ENCODE results near the gene RASAL3.

GRCh38 chr19:15418231-15418578 lies 46.1 kb downstream of the RASAL3 start:
- TF ChIP-seq, protein P1, sequence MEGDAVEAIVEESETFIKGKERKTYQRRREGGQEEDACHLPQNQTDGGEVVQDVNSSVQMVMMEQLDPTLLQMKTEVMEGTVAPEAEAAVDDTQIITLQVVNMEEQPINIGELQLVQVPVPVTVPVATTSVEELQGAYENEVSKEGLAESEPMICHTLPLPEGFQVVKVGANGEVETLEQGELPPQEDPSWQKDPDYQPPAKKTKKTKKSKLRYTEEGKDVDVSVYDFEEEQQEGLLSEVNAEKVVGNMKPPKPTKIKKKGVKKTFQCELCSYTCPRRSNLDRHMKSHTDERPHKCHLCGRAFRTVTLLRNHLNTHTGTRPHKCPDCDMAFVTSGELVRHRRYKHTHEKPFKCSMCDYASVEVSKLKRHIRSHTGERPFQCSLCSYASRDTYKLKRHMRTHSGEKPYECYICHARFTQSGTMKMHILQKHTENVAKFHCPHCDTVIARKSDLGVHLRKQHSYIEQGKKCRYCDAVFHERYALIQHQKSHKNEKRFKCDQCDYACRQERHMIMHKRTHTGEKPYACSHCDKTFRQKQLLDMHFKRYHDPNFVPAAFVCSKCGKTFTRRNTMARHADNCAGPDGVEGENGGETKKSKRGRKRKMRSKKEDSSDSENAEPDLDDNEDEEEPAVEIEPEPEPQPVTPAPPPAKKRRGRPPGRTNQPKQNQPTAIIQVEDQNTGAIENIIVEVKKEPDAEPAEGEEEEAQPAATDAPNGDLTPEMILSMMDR (IDR thresholded peaks at IDR 0.05; ENCODE audit: borderline replicate concordance, extremely low read depth, low read length, poor library complexity, severe bottlenecking), result no peak
- no peak for TF ChIP-seq EZH2 (IDR thresholded peaks at IDR 0.05; ENCODE audit: borderline replicate concordance, low read depth, low read length, severe bottlenecking)

All from DND-41 (cell line).